CD4-positive, alpha-beta T cell treated with Interferon gamma for 1 hour (primary cell): ENCODE data around the gene CBFA2T2.
"Not testable (repeated sequence)": the region's sequence is repeated elsewhere in the genome, so short reads cannot be mapped to it uniquely, and the experiment has no call there.

Experiments
- DNase-seq: peaks from one replicate; pipeline ENCODE4 v3.0.0-alpha.2; 2020

Gene CBFA2T2

DNA sequence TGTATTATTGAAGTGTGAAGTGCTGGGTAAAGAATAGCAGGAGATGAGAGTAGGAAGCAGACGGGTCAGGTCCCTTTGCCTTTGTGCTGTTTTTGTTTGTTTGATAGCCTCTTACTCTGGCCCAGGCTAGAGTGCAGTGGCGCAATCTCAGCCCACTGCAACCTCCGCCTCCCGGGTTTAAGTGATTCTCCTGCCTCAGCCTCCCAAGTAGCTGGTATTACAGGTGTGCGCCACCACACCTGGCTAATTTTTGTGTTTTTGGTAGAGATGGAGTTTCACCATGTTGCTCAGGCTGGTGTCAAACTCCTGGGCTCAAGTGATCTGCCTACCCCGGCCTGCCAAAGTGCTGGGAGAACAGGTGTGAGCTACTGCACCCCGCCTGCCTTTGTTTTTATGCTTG is 18.1 kb downstream of the CBFA2T2 start:
- DNase-seq: not testable (repeated sequence)

DNA sequence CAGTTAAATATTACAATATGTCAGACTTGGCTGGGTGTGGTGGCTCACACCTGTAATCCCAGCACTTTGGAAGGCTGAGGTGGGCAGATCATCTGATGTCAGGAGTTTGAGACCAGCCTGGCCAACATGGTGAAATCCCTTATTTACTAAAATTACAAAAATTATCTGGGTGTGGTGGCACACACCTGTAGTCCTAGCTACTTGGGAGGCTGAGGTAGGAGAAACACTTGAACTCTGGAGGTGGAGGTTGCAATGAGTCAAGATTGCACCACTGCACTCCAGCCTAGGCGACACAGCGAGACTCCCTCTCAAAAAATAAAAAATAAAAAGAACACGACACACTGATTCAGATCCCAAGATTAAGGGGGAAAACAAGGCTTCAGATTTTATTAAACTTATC is 19.2 kb downstream of the CBFA2T2 start:
- DNase-seq: not testable (repeated sequence)

DNA sequence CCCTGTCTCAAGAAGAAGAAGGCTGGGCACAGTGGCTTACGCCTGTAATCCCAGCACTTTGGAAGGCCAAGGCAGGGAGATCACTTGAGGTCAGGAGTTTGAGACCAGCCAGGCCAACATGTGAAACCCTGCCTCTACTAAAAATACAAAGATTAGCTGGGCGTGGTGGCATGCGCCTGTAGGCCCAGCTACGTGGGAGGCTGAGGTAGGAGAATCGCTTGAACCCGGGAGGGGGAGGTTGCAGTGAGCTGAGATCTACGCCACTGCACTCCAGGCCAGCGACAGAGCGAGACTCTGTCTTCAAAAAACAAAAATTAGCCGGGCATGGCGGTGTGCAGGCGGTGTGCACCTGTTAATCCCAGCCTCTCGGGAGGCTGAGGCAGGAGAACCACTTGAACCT is 22.0 kb downstream of the CBFA2T2 start:
- DNase-seq: not testable (repeated sequence)

DNA sequence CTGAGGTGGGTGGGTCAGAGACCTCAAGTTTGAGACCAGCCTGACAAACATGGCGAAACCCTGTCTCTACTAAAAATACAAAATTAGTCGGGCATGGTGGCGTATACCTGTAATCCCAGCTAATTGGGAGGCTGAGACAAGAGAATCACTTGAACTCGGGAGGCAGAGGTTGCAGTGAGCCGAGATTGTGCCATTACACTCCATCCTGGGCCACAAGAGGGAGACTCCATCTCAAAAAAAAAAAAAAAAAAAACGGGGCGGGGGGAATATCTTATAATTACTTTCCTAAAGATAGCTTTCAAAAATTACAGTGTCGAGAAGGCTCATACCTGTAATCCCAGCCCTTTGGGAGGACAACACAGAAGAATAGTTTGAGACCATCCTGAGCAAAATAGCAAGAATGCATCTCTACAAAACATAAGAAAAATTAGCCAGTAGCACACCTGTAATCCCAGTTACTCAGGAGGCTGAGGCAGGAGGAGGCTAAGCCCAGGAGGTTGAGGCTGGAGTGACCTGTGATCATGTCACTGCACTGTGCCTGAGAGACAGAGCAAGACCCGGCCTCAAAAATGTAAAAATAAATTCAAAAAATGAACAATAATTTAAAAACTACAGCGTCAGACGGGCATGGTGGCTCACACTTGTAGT is 25.8 kb downstream of the CBFA2T2 start:
- DNase-seq: no peak

DNA sequence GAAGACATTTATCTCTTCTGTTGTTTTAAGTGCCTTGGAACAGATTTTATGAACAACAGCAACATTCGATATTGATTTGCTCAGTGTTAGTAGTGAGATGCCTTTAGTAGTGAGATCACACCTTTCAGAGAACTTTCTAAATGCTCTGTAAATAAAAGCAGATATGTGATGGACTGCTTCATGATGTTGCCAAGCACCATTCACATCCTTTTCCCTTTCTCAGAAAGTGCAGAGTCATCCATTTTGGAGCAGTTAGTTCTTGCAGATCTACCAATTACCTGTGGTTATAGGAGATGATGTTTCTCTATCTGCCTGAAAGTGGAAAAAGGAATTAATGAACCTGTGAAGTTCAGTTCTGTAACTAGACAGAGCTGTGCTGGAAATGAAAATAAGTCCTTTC is 27.0 kb downstream of the CBFA2T2 start:
- DNase-seq: no peak

DNA sequence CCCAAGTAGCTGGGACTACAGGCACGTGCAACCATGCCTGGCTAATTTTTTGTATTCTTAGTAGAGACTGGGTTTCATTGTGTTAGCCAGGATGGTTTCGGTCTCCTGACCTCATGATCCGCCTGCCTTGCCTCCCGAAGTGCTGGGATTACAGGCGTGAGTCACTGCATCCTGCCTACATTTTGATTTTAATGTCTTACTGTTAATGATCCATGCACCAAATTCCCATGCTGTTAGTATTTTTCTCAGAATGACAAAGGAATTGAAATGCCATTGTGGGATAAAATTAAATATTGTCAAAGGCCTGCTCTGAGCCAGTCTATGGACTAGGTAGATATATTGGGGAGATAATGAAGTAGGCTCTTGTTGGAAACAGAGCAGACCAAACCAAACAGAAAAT is 28.2 kb downstream of the CBFA2T2 start:
- DNase-seq: no peak

DNA sequence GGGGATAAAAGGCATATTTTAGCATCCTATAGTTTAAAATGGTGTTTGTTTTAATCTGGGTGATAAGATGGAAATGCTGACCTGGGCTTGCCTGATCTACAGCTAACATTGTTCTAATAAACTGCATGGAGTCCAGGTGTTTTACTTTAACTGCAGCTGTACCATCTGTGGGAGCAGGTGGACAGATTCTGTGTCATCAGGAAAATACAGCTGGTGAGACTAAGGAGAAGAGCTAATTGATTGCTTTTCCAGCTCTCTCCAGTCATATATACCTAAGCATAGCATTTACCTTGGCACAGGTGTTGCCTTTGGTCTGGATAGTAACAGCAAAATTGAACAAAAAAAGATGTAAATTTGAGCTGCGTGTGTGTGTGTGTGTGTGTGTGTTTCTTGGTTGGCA is 31.6 kb downstream of the CBFA2T2 start:
- DNase-seq: no peak

DNA sequence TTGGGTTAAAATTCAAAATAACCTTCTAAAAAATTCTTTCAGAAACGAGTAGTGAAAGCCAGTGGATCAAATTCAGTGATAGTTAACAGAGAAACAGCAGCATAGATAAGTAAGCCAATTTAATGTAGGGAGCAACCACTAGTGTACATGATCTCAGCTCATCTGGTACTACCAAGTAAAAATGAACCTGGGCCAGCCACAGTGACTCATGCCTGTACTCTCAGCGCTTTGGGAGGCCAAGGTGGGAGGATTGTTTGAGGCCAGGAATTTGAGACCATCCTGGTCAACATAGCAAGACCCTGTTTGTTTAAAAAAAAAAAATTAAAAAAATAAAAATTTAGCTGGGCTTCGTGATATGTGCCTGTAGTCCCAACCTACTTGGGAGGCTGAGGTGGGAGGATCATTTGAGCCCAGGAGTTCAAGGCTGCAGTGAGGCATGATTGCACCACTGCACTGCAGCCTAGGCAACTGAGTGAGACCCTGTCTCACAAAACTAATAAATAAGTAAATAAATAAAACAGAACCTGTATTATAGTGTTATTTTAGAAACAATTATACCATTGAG is 32.4 kb downstream of the CBFA2T2 start:
- DNase-seq: no peak

DNA sequence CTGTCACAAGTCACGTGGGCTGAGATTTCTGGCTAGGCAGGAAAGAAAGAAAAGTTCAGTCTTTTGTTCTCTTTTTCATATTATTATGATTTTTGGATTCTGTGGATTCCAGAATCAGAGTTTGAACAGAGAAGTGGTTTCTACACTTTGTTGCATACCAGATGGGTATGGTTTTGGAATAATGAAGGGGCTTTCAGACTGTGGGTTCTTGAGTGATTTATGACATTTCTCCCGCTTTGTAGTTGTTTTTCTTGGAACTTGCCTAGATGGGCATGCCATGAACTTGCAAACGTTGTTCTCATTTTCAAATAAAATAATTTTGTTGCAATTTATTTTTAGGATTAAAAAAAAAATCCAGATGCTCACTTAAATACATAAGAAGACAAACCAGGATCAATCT is 34.4 kb downstream of the CBFA2T2 start:
- DNase-seq: no peak

DNA sequence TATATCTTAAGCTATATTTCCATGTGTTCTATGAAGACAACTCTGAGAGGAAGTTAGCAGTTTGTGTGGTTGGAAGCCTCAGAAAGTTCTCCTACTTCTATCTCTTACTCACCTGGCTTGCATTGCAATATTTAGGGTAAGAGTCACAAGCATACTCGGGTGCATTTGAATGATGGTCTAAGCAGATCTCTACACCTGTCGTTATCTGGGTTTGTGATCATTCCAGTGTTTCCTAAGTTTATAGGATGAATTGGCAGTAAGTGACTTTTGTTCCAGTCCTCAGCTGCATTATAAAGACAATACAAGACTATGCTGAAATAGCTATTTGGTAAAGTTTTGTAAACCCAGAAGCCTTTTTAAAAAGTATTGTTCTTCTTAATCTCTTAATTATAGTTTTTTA is 36.9 kb downstream of the CBFA2T2 start:
- DNase-seq: no peak

DNA sequence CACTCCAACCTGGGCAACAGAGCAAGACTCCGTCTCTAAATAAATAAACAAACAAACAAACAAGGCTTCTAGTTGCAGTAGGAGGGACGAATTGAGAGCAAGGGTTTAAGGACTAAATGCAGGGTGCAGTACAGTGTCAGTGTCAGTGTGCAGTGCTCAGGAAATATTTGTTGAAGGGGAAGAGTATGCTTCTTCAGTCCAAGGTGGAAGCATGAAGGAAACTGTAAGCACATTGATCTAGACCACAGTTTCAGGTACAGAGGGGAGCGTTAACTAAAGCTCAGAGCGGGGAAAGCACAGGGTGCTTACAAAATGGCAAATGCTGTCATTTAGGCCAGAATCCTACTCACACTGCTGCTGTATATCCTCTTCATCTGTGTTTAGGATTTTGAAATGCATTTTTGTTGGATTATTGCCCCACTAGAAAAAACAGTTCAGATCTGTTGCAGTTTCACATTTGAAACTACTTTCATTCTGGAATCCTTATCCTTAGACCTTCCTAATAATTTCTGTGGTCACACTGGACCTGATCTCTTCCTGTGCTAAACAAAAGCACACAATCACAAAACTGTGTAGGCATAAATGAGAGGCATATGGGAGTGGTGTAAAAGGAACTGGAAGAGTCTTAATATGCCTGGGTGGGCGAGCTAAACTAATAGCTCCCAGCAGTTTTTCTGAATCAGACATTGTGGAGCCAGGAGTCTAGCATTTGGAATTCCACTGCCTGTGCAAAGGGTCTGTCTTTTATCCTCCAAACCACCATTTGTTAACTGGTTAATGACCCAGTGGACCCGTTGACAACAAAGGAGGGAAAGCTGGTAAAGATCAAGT is 41.4 kb downstream of the CBFA2T2 start:
- no peak for DNase-seq

DNA sequence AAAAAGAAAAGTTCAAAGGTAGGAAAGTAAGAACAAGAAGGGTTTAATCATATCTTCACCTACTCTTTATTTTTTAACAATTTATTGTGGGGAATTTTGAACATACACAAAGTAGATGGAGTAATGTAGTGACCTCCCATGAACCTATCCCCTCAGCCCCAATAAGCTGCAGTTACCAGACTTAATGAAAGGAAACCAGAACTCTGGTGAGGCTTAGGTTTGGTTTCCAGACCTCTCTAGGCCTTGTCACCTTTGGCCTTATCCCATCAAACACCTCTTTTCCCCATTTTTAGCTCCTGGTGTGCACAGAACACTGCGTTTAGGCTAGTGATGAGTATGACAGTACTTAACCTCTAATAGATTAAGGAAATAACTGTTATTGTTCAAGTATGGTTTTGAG is 42.0 kb downstream of the CBFA2T2 start:
- DNase-seq: no peak

DNA sequence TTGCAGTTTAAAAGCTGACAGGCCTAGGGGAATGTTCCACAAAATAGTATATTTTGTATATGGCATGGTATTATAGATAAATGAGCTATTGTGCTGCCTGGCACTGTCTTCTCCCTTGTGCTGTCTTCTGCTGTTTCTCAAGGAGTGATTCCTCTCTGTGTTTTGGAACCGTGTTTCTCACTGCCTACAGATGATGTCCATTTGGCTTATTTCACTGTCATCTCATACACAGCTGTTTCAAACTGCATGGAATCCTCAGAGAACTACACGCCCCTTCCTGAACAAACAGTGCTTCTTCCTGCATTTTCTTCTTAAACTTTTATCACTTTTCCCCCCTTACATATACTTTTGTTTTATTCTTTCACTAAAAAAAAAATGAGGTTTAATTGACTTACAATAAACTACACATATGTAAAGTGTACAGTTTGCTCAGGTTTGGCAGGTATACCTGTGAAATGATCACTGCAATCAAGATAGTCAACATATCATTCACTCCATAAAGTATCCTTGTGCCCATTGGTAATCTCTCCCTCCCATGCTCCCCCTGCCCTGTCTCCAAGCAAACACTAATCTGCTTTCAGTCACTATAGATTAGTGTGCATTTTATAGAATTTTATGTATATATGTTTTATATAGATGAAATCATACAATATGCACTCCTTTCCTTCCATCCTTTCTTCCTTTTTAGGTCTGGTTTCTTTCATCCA is 43.0 kb downstream of the CBFA2T2 start:
- DNase-seq: no peak

DNA sequence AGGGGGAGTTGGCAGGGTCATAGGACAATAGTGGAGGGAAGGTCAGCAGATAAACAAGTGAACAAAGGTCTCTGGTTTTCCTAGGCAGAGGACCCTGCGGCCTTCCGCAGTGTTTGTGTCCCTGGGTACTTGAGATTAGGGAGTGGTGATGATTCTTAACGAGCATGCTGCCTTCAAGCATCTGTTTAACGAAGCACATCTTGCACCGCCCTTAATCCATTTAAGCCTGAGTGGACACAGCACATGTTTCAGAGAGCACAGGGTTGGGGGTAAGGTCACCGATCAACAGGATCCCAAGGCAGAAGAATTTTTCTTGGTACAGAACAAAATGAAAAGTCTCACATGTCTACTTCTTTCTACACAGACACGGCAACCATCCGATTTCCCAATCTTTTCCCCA is 45.8 kb downstream of the CBFA2T2 start:
- DNase-seq: not testable (repeated sequence)

DNA sequence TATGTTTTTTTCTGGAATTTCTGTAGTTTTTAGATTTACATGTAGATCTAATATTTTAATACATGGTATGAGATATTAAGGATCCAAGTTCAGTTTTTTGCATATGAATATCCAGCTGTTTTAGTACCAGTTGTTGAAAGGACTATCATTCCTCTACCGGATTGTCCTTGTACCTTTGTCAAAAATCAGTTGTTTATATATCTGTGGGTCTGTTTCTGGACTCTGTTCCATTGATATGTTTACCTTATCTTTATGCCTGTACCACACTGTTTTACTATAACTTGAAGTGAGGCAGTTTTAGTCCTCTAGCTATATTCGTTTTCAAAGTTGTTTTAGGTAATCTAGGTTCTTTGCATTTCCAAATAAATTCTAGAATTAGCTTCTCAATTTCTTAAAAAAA is 47.7 kb downstream of the CBFA2T2 start:
- no peak for DNase-seq

DNA sequence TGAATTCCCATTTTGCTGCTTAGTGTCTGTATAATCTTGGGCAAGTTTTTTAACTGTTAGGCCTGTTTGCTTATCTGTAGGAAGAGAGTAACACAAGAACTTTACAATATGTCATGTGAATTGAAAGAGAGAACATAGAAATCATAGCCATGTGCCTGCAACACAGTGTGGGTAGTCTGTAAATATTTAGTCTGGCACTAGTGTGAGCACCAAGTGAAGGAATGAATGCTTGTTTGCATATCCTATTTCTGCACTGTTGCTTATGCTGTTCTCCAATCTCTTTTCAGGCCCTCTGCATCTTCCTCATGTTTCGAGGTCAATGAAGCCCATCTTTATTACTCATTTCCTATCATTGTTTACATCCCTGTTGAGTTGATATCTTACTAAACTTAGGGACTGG is 49.2 kb downstream of the CBFA2T2 start:
- DNase-seq: no peak

DNA sequence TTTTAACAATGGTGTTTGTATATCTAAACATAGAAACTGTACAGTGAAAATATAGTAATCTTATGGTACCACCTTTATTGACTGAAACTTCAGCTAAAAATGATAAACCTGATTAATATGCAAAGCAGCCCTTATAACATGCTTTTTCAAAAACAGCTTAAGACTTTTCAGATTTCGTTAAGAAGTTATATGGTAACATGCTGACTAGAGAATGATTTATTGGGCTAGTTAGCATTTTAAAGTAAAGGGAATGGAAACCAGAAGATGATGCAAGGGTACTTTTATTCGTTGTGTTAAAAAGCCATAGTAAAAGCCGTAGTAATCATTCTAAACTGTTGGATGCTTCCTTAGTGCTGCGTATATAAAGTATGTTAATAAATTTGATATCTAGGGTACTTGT is 50.5 kb downstream of the CBFA2T2 start:
- DNase-seq: no peak

DNA sequence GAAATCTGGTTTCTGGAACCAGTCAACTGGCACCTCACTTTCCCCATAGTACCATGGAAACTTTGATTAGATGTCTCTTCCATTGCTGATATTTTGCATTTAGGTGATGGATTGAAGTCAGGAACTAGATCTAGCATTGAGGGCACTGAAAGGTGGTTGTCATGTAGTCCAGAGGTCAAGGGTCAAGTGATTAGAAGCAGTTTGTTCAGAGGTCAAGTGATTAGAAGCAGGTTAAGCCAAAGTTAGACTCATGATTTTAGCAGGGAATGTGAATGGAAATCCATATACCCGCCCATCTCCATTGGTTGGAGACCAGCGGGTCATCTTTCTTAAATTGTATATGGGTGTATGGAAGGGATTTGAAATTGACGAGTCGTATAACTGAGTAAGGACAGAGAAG is 51.2 kb downstream of the CBFA2T2 start:
- DNase-seq: no peak

DNA sequence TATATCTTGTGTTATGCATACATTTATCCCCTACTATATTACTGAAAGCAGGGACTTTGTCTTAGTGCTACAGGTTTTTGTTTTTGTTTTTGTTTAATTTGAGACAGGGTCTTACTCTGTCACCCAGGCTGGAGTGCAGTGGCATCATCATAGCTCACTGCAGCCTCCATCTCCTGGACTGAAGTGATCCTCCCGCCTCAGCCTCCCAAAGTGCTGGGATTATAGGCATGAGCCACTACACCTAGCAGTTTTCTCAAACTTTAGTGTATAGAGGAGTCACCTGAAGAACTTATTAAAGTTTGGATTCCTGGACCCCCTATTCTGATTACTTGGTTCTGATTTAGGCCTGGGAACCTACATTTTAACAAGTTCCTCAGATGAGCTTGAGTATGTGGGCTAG is 51.9 kb downstream of the CBFA2T2 start:
- no peak for DNase-seq

DNA sequence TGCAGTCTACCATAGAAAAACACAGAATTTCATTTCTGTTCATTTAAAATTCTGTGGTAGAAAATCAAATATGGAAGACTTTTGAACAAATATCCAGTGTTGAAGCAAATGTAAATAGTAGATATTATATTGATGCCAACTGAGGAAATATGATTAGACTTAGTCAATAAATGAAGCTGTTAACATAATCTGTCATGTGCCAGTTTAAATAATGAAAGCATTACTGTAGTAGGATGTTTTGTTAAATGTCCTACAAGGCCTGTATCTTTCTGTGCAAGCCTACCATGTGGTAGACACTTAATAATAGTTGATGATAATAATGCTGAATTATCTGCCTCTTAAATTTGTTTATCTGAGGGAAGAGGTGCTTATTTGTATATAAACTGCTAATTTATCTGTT is 55.9 kb downstream of the CBFA2T2 start:
- no peak for DNase-seq

DNA sequence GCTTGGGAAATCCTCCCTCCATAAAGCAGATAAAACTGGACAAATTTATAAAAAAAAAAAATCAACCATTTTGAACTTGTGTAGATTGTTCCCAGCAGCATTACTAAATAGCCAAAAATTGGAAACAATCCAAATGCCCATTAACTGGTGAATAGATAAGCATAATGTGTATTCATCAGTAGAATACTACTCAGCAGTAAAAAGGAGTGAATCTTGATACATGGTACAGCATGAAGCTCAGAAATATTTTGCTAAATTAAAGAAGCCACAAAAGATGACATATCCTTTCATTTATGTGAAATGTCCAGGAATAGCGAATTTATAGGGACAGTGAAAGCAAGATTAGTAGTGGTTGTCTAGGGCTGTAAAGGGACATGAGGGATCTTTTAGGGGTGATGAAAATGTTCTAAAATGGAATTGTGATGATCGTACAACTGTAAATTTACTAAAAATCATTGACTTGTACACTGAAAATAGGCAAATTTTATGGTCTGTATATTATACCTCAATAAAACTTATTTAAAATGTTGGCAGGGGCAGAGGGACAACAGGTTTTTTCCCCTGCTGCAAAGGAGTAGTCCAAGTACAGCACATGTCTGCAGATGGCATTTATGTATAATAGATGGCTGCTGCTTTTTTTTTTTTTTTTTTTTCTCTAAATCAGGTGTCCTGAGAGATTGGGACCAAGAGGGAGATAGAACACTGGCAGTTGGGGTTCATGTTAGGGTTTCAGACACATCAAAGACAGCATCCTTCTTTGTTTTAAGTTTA is 59.5 kb downstream of the CBFA2T2 start:
- DNase-seq: no peak

DNA sequence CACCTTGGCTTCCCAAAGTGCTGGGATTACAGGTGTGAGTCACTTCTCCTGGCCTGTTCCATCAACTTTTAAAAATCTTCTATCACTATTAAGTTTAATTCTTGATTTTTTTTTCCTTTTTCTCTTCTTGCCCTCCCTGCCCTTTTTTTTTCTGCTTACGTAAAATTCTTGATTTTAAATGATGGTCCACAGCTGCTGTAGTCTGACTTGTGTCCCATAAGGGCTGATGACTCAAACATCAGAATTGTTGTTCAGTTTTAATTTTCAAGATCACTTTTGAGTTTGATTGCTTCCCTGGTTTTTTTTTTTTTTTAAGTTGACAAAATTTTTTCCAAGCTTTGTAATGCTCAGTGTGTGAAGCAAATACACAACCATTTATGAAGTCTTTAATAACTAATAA is 61.9 kb downstream of the CBFA2T2 start:
- DNase-seq: no peak

DNA sequence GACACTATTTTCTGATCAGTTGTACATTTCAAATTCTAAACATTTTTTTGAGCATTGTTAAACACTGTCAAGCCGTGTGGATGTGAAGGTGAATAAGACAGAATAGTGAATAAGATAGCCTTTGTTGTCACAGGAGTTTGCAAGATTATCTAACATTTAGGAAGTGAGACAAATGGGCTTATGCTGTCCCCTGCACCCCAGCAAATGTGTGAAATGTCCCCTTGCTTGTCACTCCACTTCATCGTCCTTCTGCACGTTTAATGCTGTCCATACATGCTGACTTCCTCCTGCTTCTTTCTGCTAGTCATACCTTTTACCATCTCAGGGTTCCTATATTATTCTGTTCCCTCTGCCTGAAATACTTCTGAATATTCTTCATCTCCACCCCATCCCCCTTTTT is 62.6 kb downstream of the CBFA2T2 start:
- DNase-seq: no peak
